Lower leg skin (tissue), 4 donors: ENCODE measurements around the gene VSIG2. TPM values are rescaled to one million over a fixed set of nuclear protein-coding genes. Genes with fewer than 3 reads are reported as not detected.
A peak's percentile ranks its signal among the peaks of the same experiment; 100 is the strongest.

Experiments
- DNase-seq, 2 donors: peaks; one replicate each; pipeline ENCODE4 v3.0.0-alpha.2; 2019; ENCODE audit warnings: low spot score in 2 of 2
- H3K4me3 ChIP-seq: fragments of 200-600 bp; sonication (generic); 2 replicates; pipeline ENCODE4 v1.5.1; 2017; ENCODE audit warnings: mild to moderate bottlenecking, low read depth; ENCODE audit not compliant: poor library complexity, severe bottlenecking
- CTCF ChIP-seq, 3 donors: fragments of 450-650 bp; IDR thresholded peaks; one replicate each; pipeline ENCODE4 v1.5.1; 2016; ENCODE audit warnings: antibody characterized with exemption in 3 of 3, mild to moderate bottlenecking in 3 of 3, moderate library complexity in 2 of 3
- POLR2A ChIP-seq, 2 donors: fragments of 450-650 bp; IDR thresholded peaks; one replicate each; pipeline ENCODE4 v1.6.1; 2016 to 2017; ENCODE audit warnings: antibody characterized with exemption in 2 of 2, mild to moderate bottlenecking in 1 of 2, moderate library complexity in 1 of 2
- WGBS, 2 donors: methylation state at CpG; one replicate each; pipeline ENCODE4 v1.1.5; 2018; 5-methylcytosine and 5-hydroxymethylcytosine counted together
- intact Hi-C: fragments of 100-400 bp; cut with DNase I; formaldehyde crosslinking; loops from one replicate; pipeline ENCODE4 v1.15.0; 2023; ENCODE audit warnings: low total_unique reads
- total RNA-seq, 4 donors: library from RNA; depleted of rRNA; stranded (reverse); fragments of >200 nt; gene quantifications; one replicate each; pipeline ENCODE4 v1.1.0, GENCODE V29; 2016

VSIG2 gene
- total RNA-seq, 4 donors from 2014 or later: 0.30 to 2.3 (median 0.55) TPM

- TF ChIP-seq CTCF (IDR thresholded peaks at IDR 0.05): no peak
- no peak overlapping the region for H3K4me3 ChIP-seq
- WGBS, 2 donors: 88 to 91% methylated on average over 8 of the region's 8 CpGs
- intact Hi-C loops: no loop called here
- no peak for DNase-seq
Measured at GRCh38 chr11:124768914-124769313, 16.9 kb upstream of the VSIG2 start.

- DNase-seq: no peak
- no peak for TF ChIP-seq CTCF (IDR thresholded peaks at IDR 0.05)
- no peak for TF ChIP-seq POLR2A (IDR thresholded peaks at IDR 0.05)
- 94% methylated on average over 2 of the region's 2 CpGs for WGBS, 2 donors
- intact Hi-C loops: no loop called here
- H3K4me3 ChIP-seq: no peak overlapping the region
Measured at GRCh38 chr11:124766156-124766555, 14.1 kb upstream of the VSIG2 start.

- WGBS, 2 donors: 8% methylated on average over 21 of the region's 21 CpGs
- TF ChIP-seq CTCF (IDR thresholded peaks at IDR 0.05) (no peak), POLR2A (IDR thresholded peaks at IDR 0.05) (no peak)
- peak; percentile 66 to 95 for DNase-seq
- intact Hi-C loops: loop anchor here (5.0 kb wide), 1 partner anchor 91 kb away; the partner anchor contains the start of genes SIAE and SPA17
- peak overlapping the region; percentile 30 for H3K4me3 ChIP-seq
Measured at GRCh38 chr11:124763156-124763947, 11.3 kb upstream of the VSIG2 start.

GRCh38 chr11:124762624-124763155, 10.6 kb upstream of the VSIG2 start:
- intact Hi-C loops: loop anchor here (5.0 kb wide), 1 partner anchor 90 kb away; the partner anchor contains the start of genes SIAE and SPA17
- peak in 1 of 2 donors; percentile 82 for DNase-seq
- TF ChIP-seq CTCF (IDR thresholded peaks at IDR 0.05) (no peak), POLR2A (IDR thresholded peaks at IDR 0.05) (no peak)
- peak overlapping the region; percentile 30 for H3K4me3 ChIP-seq
- 1 to 3% methylated on average over 28 to 44 of the region's 45 CpGs for WGBS, 2 donors

- peak in 1 of 2 donors; percentile 88 for DNase-seq
- intact Hi-C loops: loop anchor here (5.0 kb wide), 1 partner anchor 90 kb away; the partner anchor contains the start of genes SIAE and SPA17
- 0% methylated on average over 13 to 40 of the region's 55 CpGs for WGBS, 2 donors
Measured at GRCh38 chr11:124762105-124762623, 10.1 kb upstream of the VSIG2 start, which contains the start of gene ESAM. Gene ESAM (minus strand): TSS chr11:124762290. CDS start chr11:124762154, 136 bp downstream.

More at GRCh38 chr11:124762105-124762623, 10.1 kb upstream of the VSIG2 start, which contains the start of gene ESAM:
- peak within 1 kb of the TSS; percentile 35 for H3K4me3 ChIP-seq
- no peak for TF ChIP-seq CTCF (IDR thresholded peaks at IDR 0.05)
